SH-SY5Y (cell line): ENCODE measurements around the gene TRIP4.

Source experiments
- GATA2 ChIP-seq: IDR thresholded peaks from 2 replicates; pipeline ENCODE4 v1.6.1; 2011; ENCODE audit warnings: mild to moderate bottlenecking, low read depth, low read length
- GATA3 ChIP-seq: IDR thresholded peaks from 2 replicates; pipeline ENCODE4 v1.6.1; 2011; ENCODE audit warnings: low read depth, mild to moderate bottlenecking, low read length, moderate library complexity

- no peak for TF ChIP-seq GATA3
- no peak for TF ChIP-seq GATA2
These were observed 84.5 kb downstream of the TRIP4 start for GRCh38 chr15:64472161-64472560.
